Effector CD8-positive, alpha-beta T cell (primary cell): Measurements from ENCODE around the gene ZNF248.
A peak's percentile ranks its signal among the peaks of the same experiment; 100 is the strongest.
"Not testable (repeated sequence)": the region's sequence is repeated elsewhere in the genome, so short reads cannot be mapped to it uniquely, and the experiment has no call there.

Source experiments
- DNase-seq: peaks from one replicate; lab custom pipeline; 2025; lab: John Stamatoyannopoulos, UW
- total RNA-seq, 4 experiments: gene quantifications; one replicate each; lab custom pipeline; 2026; lab: John Stamatoyannopoulos, UW

Gene ZNF248
- total RNA-seq = 17.4 to 34.1 (median 21.8) reads per million in 4 experiments

- DNase-seq = peak; percentile 91
Observed at GRCh38 chr10:37857287-37858211, at the start of gene ZNF248. Gene ZNF248 (minus strand): TSS chr10:37857610. CDS start chr10:37856310, 1,300 bp downstream.

- no peak for DNase-seq
Observed at GRCh38 chr10:37906382-37906781, 49.0 kb upstream of the ZNF248 start.

GRCh38 chr10:37896436-37896835 is 39.0 kb upstream of the ZNF248 start:
- DNase-seq = no peak

GRCh38 chr10:37895674-37896073 is 38.3 kb upstream of the ZNF248 start:
- no peak for DNase-seq

- DNase-seq = no peak
Observed at GRCh38 chr10:37885850-37886249, 28.4 kb upstream of the ZNF248 start.

- DNase-seq = no peak
Observed at GRCh38 chr10:37872955-37873354, 15.5 kb upstream of the ZNF248 start.

GRCh38 chr10:37872283-37872682 is 14.9 kb upstream of the ZNF248 start:
- DNase-seq = no peak

GRCh38 chr10:37871568-37872251 is 14.3 kb upstream of the ZNF248 start:
- no peak for DNase-seq

- DNase-seq = no peak
Observed at GRCh38 chr10:37871143-37871542, 13.7 kb upstream of the ZNF248 start.

GRCh38 chr10:37868796-37869195 is 11.4 kb upstream of the ZNF248 start:
- DNase-seq = no peak

GRCh38 chr10:37865957-37866803 is 8.8 kb upstream of the ZNF248 start:
- DNase-seq = no peak

GRCh38 chr10:37865264-37865663 is 7.9 kb upstream of the ZNF248 start:
- DNase-seq = no peak

- no peak for DNase-seq
Observed at GRCh38 chr10:37860494-37861190, 3.2 kb upstream of the ZNF248 start.

- DNase-seq = not testable (repeated sequence)
Observed at GRCh38 chr10:37859270-37859669, 1.9 kb upstream of the ZNF248 start.

GRCh38 chr10:37856881-37857286 is 526 bp downstream of the ZNF248 start:
- no peak for DNase-seq

- no peak for DNase-seq
Observed at GRCh38 chr10:37855636-37856035, 1.8 kb downstream of the ZNF248 start.

GRCh38 chr10:37854626-37855025 is 2.8 kb downstream of the ZNF248 start:
- DNase-seq = no peak

- no peak for DNase-seq
Observed at GRCh38 chr10:37844644-37845043, 12.8 kb downstream of the ZNF248 start.

GRCh38 chr10:37839243-37839642 is 18.2 kb downstream of the ZNF248 start:
- no peak for DNase-seq

GRCh38 chr10:37831495-37832333 is 25.7 kb downstream of the ZNF248 start:
- DNase-seq = no peak
